Adrenal gland (tissue), 12 donors: ENCODE measurements around the gene TULP1. TPM values are rescaled to one million over a fixed set of nuclear protein-coding genes. Genes with fewer than 3 reads are reported as not detected.

Experiments
- DNase-seq, 7 donors: peaks; one replicate each; pipeline ENCODE4 v3.0.0-alpha.2; 2019 to 2020
- H3K27ac ChIP-seq, 5 donors: fragments of 200-600 bp; sonication (generic) in 4 of 5; 1 replicate in 3 of 5; 2 replicates in 2 of 5; pipeline versions ENCODE4 v1.5.1 to v1.8.0; 2016 to 2020; ENCODE audit warnings: mild to moderate bottlenecking in 1 of 5
- H3K27me3 ChIP-seq: fragments of 200-600 bp; 2 replicates; pipeline ENCODE4 v1.8.0; 2021
- H3K36me3 ChIP-seq, 2 donors: fragments of 200-600 bp; replicated peaks in 1 of 2; 1 replicate in 1 of 2; 2 replicates in 1 of 2; pipeline versions ENCODE4 v1.5.1 to v1.8.0; 2018 to 2022
- H3K4me1 ChIP-seq, 2 donors: fragments of 200-600 bp; replicated peaks in 1 of 2; 1 replicate in 1 of 2; 2 replicates in 1 of 2; pipeline versions ENCODE4 v1.5.1 to v1.8.0; 2018 to 2021
- H3K4me3 ChIP-seq, 4 donors: fragments of 200-600 bp; sonication (generic) in 3 of 4; one replicate each; pipeline ENCODE4 v1.5.1; 2016 to 2018
- H3K9me3 ChIP-seq, 3 donors: fragments of 200-600 bp; sonication (generic) in 1 of 3; replicated peaks in 1 of 3; 1 replicate in 2 of 3; 2 replicates in 1 of 3; pipeline versions ENCODE4 v1.5.1 to v1.8.0; 2016 to 2021
- POLR2A ChIP-seq, 2 donors: fragments of 450-650 bp; IDR thresholded peaks; one replicate each; pipeline ENCODE4 v1.6.1; 2017; ENCODE audit warnings: antibody characterized with exemption in 2 of 2, mild to moderate bottlenecking in 2 of 2, moderate library complexity in 1 of 2
- WGBS, 4 donors: extraction: QIAGEN DNeasy Blood & Tissue Kit in 2 of 4; methylation state at CpG; one replicate each; pipeline versions ENCODE4 v1.1.5 to v1.1.7; 2013 to 2017; 5-methylcytosine and 5-hydroxymethylcytosine counted together
- intact Hi-C, 2 donors: fragments of 100-400 bp; cut with DNase I; formaldehyde crosslinking; loops; one replicate each; pipeline versions ENCODE4 v1.14.1 to v1.15.0; 2022 to 2023
- polyA plus RNA-seq, 3 donors: library from polyadenylated mRNA; stranded (reverse); fragments of 200-250 nt in 2 of 3; fragments of 350-450 nt in 1 of 3; fragmentation: Illumina TruSeq in 1 of 3; extraction: RNeasy Lipid Tissue Mini Kit (QIAGEN cat#74804) in 1 of 3; gene quantifications; one replicate each; pipeline ENCODE4 v1.2.3, GENCODE V29; 2013 to 2014
- total RNA-seq, 9 donors: library from RNA; depleted of rRNA in 4 of 9; stranded (reverse); fragments of >200 nt in 4 of 9; fragments of 120-200 nt in 1 of 9; fragmentation: NEBNext Ultra II Directional in 1 of 9; extraction: Animal tissue kit (Norgen Biotek cat#: 25700) in 1 of 9; gene quantifications; one replicate each; pipeline versions ENCODE4 v1.1.0 to v1.2.4, GENCODE V29; 2013 to 2023
- TF ChIP-seq, protein P1 (sequence below), 6 experiments: fragments of 450-650 bp in 4 of 6; fragments of 200-600 bp in 2 of 6; sonication (generic) in 1 of 6; IDR thresholded peaks; 1 replicate in 5 of 6; 2 replicates in 1 of 6; pipeline versions ENCODE4 v1.5.1 to v1.8.0; 2016 to 2021; ENCODE audit warnings: antibody characterized with exemption in 6 of 6, mild to moderate bottlenecking in 2 of 6, moderate library complexity in 1 of 6
- donor health status: healthy with polysubstance abuse.
- donor health status: Bipolar disorder and iron deficiency.
- donor health status: DM: yes; HTN: yes; CAD: no.
- donor health status: DM: no; HTN: no; CAD: no.
- donor health status: DM: no; HTN: no; CAD: no.
- donor health status: DM: yes; HTN: yes; CAD: no.

TULP1 gene
- total and polyA plus RNA-seq, 12 donors, result 0.06 to 0.80 (median 0.07) TPM; not detected in 9

DNA sequence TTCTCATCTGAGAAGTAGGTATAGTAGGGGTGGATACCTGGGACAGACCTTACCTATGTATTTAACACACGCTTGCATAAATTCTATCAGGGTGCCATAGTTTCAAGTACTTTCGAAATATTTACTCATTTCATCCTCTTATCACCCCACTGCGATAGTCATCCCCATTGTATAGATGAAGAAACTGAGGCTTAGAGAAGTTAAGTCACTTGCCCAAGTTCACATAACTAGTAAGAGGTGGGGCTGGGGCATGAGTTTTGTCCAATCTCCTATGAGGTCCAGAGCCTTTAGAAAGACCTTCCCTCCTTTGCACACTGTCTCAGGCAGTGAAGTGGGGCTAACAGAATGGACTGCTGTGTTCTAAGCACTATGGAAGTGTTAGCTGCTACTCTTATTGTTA lies 6.2 kb downstream of the TULP1 start:
- intact Hi-C loops, result no loop called here

DNA sequence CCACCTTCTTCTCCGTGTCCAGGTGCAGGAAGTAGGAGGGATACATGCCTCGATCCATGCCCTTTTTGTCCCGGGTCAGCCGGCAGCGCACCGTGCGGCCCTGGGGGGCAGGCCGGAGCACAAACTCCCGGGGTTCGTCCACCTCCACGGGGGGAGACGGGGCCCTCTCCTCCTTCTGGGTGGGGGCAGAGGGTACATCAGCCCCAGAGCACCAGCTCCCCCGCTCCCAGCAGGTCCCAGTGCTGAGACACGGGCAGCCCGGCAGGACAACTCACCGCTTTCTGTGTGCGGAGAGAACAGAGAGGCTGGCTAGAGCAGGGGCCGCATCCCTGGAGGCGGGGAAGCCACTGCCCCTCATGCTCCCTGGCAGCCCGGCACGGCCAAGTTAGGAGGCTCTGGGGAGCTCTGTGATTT lies 6.7 kb downstream of the TULP1 start:
- Histone ChIP-seq H3K27ac (no peak overlapping the region), H3K4me1 (no peaks in the 10 kb centered on the region), H3K4me3 (no peak overlapping the region), H3K27me3 (peaks cover 10% of the 10 kb centered on the region), H3K9me3 (no peaks in the 10 kb centered on the region), H3K36me3 (no peaks in the 10 kb centered on the region)
- TF ChIP-seq, protein P1, sequence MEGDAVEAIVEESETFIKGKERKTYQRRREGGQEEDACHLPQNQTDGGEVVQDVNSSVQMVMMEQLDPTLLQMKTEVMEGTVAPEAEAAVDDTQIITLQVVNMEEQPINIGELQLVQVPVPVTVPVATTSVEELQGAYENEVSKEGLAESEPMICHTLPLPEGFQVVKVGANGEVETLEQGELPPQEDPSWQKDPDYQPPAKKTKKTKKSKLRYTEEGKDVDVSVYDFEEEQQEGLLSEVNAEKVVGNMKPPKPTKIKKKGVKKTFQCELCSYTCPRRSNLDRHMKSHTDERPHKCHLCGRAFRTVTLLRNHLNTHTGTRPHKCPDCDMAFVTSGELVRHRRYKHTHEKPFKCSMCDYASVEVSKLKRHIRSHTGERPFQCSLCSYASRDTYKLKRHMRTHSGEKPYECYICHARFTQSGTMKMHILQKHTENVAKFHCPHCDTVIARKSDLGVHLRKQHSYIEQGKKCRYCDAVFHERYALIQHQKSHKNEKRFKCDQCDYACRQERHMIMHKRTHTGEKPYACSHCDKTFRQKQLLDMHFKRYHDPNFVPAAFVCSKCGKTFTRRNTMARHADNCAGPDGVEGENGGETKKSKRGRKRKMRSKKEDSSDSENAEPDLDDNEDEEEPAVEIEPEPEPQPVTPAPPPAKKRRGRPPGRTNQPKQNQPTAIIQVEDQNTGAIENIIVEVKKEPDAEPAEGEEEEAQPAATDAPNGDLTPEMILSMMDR (IDR thresholded peaks at IDR 0.05), result no peak
- TF ChIP-seq POLR2A (IDR thresholded peaks at IDR 0.05), result no peak
- intact Hi-C loops, result no loop called here
- WGBS, 4 donors, result 59 to 69% (median 63%) methylated on average over 16 to 21 of the region's 21 CpGs
- no peak for DNase-seq

More for the DNA sequence above, 6.2 kb downstream of the TULP1 start:
- H3K4me3 ChIP-seq, result no peak overlapping the region
- TF ChIP-seq, protein P1 (IDR thresholded peaks at IDR 0.05), result no peak
- TF ChIP-seq POLR2A (IDR thresholded peaks at IDR 0.05), result no peak
- no peak for DNase-seq
- WGBS, 4 donors, result 81 to 92% (median 90%) methylated on average over 3 of the region's 3 CpGs
- no peaks in the 10 kb centered on the region for H3K9me3 ChIP-seq
- peaks cover 15% of the 10 kb centered on the region for H3K27me3 ChIP-seq
- no peaks in the 10 kb centered on the region for H3K4me1 ChIP-seq
- no peak overlapping the region for H3K27ac ChIP-seq
- no peaks in the 10 kb centered on the region for H3K36me3 ChIP-seq

DNA sequence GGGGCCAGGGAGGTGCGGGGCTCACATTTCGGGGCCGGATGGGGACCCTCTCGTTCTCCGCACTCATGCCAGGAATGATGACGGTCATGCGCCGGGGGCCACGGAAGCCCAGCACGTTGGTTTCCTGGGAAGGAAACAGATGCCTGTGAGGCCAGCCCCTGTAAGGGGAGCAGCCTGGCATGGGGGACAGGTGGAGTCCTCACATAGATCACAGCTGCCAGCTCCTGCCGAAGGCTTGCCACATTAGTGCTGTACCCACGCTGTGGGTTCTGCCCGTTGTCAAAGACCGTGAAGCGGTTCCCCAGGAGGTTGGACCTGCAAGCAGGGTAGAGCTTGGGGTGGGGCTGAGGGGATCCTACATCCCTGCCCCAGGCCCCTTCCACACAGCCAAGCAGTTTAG lies 9.2 kb downstream of the TULP1 start:
- TF ChIP-seq POLR2A (IDR thresholded peaks at IDR 0.05), result no peak
- TF ChIP-seq, protein P1 (IDR thresholded peaks at IDR 0.05), result no peak
- Histone ChIP-seq H3K4me3 (no peak overlapping the region), H3K4me1 (no peaks in the 10 kb centered on the region), H3K36me3 (no peaks in the 10 kb centered on the region), H3K27me3 (peaks cover 9% of the 10 kb centered on the region), H3K9me3 (no peaks in the 10 kb centered on the region), H3K27ac (no peak overlapping the region)
- DNase-seq, result no peak
- 53 to 77% (median 59%) methylated on average over 5 to 15 of the region's 15 CpGs for WGBS, 4 donors
- intact Hi-C loops, result no loop called here

DNA sequence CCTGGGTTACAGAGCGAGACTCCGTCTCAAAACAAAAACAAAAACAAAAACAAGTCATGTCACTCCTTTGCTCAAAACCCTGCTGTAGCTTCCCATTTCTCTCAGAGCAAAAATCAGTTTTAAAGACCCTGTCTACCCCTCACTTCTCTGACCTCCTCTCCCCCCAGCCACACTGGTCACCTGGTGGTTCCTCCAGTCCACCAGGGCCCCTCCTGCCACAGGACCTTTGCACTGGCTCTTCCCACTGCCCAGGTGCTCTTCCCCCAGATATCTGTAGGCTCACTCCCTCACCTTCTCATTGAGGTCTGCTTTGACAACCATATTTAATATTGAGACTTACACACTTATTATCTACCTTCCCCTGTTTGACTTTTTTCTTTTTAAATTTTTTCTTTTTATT lies 10.9 kb downstream of the TULP1 start:
- DNase-seq, result no peak
- Histone ChIP-seq H3K36me3 (no peaks in the 10 kb centered on the region), H3K27ac (no peak overlapping the region), H3K9me3 (no peaks in the 10 kb centered on the region), H3K27me3 (peaks cover 9% of the 10 kb centered on the region), H3K4me3 (no peak overlapping the region), H3K4me1 (peaks cover 7 to 11% of the 10 kb centered on the region in 2 donors)
- 85 to 96% (median 93%) methylated on average over 2 of the region's 2 CpGs for WGBS, 4 donors
- TF ChIP-seq POLR2A (IDR thresholded peaks at IDR 0.05), result no peak
- TF ChIP-seq, protein P1 (IDR thresholded peaks at IDR 0.05), result no peak
- intact Hi-C loops, result no loop called here
